ENCODE results near the gene CNOT3. TPM values are rescaled to one million over a fixed set of nuclear protein-coding genes. Genes with fewer than 3 reads are reported as not detected.

Gene CNOT3
- total RNA-seq, 2 donors from 2014 or later, result 44.5 to 45.4 TPM

GRCh38 chr19:54106716-54107115, 30.8 kb upstream of the CNOT3 start:
- H3K4me1 Mint-ChIP-seq, result peaks cover 21% of the 10 kb centered on the region
- peaks cover 8% of the 10 kb centered on the region for H3K36me3 Mint-ChIP-seq (ENCODE audit: low read depth)
- no peak for ATAC-seq
- H3K27ac Mint-ChIP-seq, result no peak overlapping the region
- no peak overlapping the region for H3K4me3 Mint-ChIP-seq
- H3K27me3 Mint-ChIP-seq, result no peaks in the 10 kb centered on the region
- DNase-seq, result no peak
- no peaks in the 10 kb centered on the region for H3K9me3 ChIP-seq (ENCODE audit: control insufficient read depth, low read length, poor library complexity, severe bottlenecking)

GRCh38 chr19:54107876-54108490, 29.6 kb upstream of the CNOT3 start:
- DNase-seq (no peak), ATAC-seq (no peak)
- no peaks in the 10 kb centered on the region for H3K9me3 ChIP-seq (ENCODE audit: control insufficient read depth, low read length, poor library complexity, severe bottlenecking)
- Mint-ChIP-seq H3K36me3 (ENCODE audit: low read depth) (peaks cover 8% of the 10 kb centered on the region), H3K4me1 (peaks cover 15% of the 10 kb centered on the region), H3K27ac (peak overlapping the region; percentile 66), H3K27me3 (no peaks in the 10 kb centered on the region), H3K4me3 (peak overlapping the region; percentile 63)

- no peak for DNase-seq
- no peak overlapping the region for H3K27ac Mint-ChIP-seq
Observed at GRCh38 chr19:54108496-54108895, 29.1 kb upstream of the CNOT3 start.

GRCh38 chr19:54109651-54110050, 27.9 kb upstream of the CNOT3 start:
- Mint-ChIP-seq H3K4me1 (peaks cover 17% of the 10 kb centered on the region), H3K36me3 (ENCODE audit: low read depth) (peaks cover 8% of the 10 kb centered on the region), H3K27ac (no peak overlapping the region), H3K27me3 (no peaks in the 10 kb centered on the region), H3K4me3 (no peak overlapping the region)
- H3K9me3 ChIP-seq (ENCODE audit: control insufficient read depth, low read length, poor library complexity, severe bottlenecking), result no peaks in the 10 kb centered on the region
- ATAC-seq (no peak), DNase-seq (no peak)

More at GRCh38 chr19:54108496-54108895, 29.1 kb upstream of the CNOT3 start:
- Mint-ChIP-seq H3K27me3 (no peaks in the 10 kb centered on the region), H3K4me1 (peaks cover 10% of the 10 kb centered on the region), H3K4me3 (no peak overlapping the region), H3K36me3 (ENCODE audit: low read depth) (peaks cover 8% of the 10 kb centered on the region)
- ATAC-seq, result no peak
- H3K9me3 ChIP-seq (ENCODE audit: control insufficient read depth, low read length, poor library complexity, severe bottlenecking), result no peaks in the 10 kb centered on the region

GRCh38 chr19:54114340-54115108, 23.0 kb upstream of the CNOT3 start:
- peak overlapping the region; percentile 96 for H3K27ac Mint-ChIP-seq
- DNase-seq (peak in 2 of 3 donors; percentile 30 to 40), ATAC-seq (peak; percentile 24)
- H3K9me3 ChIP-seq (ENCODE audit: control insufficient read depth, low read length, poor library complexity, severe bottlenecking), result no peaks in the 10 kb centered on the region
- peaks cover 27% of the 10 kb centered on the region for H3K4me1 Mint-ChIP-seq
- H3K36me3 Mint-ChIP-seq (ENCODE audit: low read depth), result peaks cover 4% of the 10 kb centered on the region
- H3K27me3 Mint-ChIP-seq, result no peaks in the 10 kb centered on the region
- H3K4me3 Mint-ChIP-seq, result peak overlapping the region; percentile 97

DNA sequence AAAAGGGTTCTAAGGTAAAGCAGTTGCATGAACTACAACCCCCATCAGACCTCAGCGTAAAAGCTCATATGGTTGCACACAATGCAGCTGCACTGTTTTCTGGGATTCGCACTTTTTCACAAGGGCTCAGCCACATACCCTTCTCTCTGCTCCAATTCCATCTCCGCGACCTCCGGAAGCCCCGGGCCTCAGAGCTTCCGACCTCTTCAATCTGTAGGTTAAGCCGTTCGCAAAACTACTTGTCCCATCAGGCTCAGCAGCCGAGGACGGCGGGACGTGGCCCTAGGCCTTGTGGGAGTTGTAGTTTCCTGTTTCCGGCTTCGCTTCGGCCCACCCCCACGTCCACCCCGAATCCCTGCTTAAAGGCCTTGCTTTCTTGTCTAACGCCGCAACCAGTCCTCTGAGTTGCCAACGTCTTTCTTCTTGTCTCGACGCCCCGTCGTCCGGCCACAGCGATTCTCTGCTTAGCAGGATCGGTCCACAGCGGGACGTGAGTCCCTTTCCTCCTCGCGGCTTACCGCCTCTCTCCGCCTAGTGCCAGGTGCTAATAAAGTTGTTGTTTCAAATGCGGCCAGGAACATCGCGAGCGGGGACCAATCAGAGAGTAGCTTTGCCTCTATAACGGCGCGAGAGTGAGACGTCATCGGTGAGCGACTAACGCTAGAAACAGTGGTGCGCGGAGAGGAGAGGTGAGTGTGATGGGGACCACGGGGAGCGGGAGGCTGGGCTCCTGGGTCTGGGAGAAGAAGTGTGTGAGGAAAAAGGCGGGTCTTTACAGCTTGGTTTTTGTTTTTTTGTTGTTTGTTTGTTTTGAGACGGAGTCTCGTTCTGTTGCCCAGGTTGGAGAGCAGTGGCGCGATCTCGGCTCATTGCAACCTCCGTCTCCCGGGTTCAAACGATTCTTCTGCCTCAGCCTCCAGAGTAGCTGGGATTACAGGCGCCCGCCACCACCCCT, 22.2 kb upstream of the CNOT3 start, which contains the start of the genes PRPF31 and TFPT:
PRPF31 (plus strand) TSS at position 646 of the 955 bp plus-strand sequence. CDS start 2,525 bp downstream, outside the sequence.
TFPT (minus strand) TSS at position 549 of the 955 bp plus-strand sequence; CDS start at position 161, 388 bp downstream.
- H3K4me3 Mint-ChIP-seq, result peak within 1 kb of the TSS; percentile 97
- peaks cover 4% of the 10 kb centered on the region for H3K36me3 Mint-ChIP-seq (ENCODE audit: low read depth)
- DNase-seq (peak; percentile 77 to 88 (median 83)), ATAC-seq (peak; percentile 92)
- no peaks in the 10 kb centered on the region for H3K9me3 ChIP-seq (ENCODE audit: control insufficient read depth, low read length, poor library complexity, severe bottlenecking)
- H3K27me3 Mint-ChIP-seq, result no peaks in the 10 kb centered on the region
- peaks cover 30% of the 10 kb centered on the region for H3K4me1 Mint-ChIP-seq
- peak within 1 kb of the TSS; percentile 96 for H3K27ac Mint-ChIP-seq

DNA sequence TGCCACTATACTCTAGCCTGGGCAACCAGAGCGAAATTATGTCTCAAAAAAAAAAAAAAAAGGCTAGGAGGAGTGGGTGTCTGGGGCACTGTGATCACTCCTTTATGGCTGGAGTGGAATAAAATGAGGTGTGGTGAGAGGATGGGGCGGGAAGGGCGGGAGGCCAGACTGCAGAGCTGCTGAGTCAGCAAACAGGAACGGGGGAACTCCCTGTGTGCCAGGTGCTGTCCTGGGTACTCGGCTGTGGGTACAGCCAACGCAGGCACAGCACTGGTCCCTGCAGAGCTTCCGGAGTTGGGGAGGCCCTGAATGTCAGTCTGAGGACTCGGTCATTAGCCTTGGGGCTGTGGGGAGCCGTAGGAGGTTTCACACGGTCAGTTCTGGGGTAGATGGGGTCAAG, 16.3 kb upstream of the CNOT3 start:
- no peak for ATAC-seq
- H3K4me3 Mint-ChIP-seq, result no peak overlapping the region
- H3K27me3 Mint-ChIP-seq, result no peaks in the 10 kb centered on the region
- peaks cover 4% of the 10 kb centered on the region for H3K36me3 Mint-ChIP-seq (ENCODE audit: low read depth)
- no peak overlapping the region for H3K27ac Mint-ChIP-seq
- H3K4me1 Mint-ChIP-seq, result peaks cover 10% of the 10 kb centered on the region
- H3K9me3 ChIP-seq (ENCODE audit: control insufficient read depth, low read length, poor library complexity, severe bottlenecking), result no peaks in the 10 kb centered on the region
- no peak for DNase-seq

DNA sequence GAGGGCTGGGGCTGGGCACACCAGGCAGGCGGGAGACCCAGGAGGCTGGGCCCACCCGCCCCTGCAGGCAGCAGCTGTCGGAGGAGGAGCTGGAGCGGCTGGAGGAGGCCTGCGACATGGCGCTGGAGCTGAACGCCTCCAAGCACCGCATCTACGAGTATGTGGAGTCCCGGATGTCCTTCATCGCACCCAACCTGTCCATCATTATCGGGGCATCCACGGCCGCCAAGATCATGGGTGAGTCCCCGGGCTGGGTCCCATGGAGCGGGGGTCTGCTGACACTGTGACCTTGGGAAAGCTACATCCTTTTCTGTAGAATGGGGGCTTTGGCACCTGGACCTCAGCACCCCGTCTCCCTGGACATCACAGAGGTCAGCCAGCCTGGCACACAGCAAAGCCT, 13.9 kb upstream of the CNOT3 start:
- no peaks in the 10 kb centered on the region for H3K9me3 ChIP-seq (ENCODE audit: control insufficient read depth, low read length, poor library complexity, severe bottlenecking)
- Mint-ChIP-seq H3K4me1 (peaks cover 2% of the 10 kb centered on the region), H3K27ac (no peak overlapping the region), H3K4me3 (no peak overlapping the region), H3K27me3 (no peaks in the 10 kb centered on the region), H3K36me3 (ENCODE audit: low read depth) (peaks cover 4% of the 10 kb centered on the region)
- DNase-seq, result no peak
- no peak for ATAC-seq

DNA sequence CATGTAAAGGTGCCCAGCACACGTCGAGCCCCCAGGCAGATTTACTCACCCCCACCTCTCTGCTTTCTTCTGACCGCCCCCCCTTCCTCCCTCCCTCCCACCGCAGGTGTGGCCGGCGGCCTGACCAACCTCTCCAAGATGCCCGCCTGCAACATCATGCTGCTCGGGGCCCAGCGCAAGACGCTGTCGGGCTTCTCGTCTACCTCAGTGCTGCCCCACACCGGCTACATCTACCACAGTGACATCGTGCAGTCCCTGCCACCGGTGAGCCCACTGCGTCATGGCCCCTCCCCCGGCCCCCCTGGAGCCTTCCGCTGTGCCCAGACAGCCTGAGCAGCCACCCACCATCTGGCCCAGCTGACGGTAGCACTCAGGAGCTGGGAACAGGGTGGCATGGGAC, 13.2 kb upstream of the CNOT3 start:
- peaks cover 4% of the 10 kb centered on the region for H3K36me3 Mint-ChIP-seq (ENCODE audit: low read depth)
- ATAC-seq (no peak), DNase-seq (no peak)
- no peak overlapping the region for H3K27ac Mint-ChIP-seq
- H3K4me1 Mint-ChIP-seq, result peaks cover 2% of the 10 kb centered on the region
- no peaks in the 10 kb centered on the region for H3K9me3 ChIP-seq (ENCODE audit: control insufficient read depth, low read length, poor library complexity, severe bottlenecking)
- H3K4me3 Mint-ChIP-seq, result no peak overlapping the region
- H3K27me3 Mint-ChIP-seq, result no peaks in the 10 kb centered on the region

- H3K4me3 Mint-ChIP-seq, result no peak overlapping the region
- H3K27me3 Mint-ChIP-seq, result no peaks in the 10 kb centered on the region
- DNase-seq, result no peak
- ATAC-seq, result no peak
- no peak overlapping the region for H3K27ac Mint-ChIP-seq
- H3K36me3 Mint-ChIP-seq (ENCODE audit: low read depth), result peaks cover 4% of the 10 kb centered on the region
- no peaks in the 10 kb centered on the region for H3K9me3 ChIP-seq (ENCODE audit: control insufficient read depth, low read length, poor library complexity, severe bottlenecking)
- H3K4me1 Mint-ChIP-seq, result no peaks in the 10 kb centered on the region
Observed at GRCh38 chr19:54125713-54126112, 11.8 kb upstream of the CNOT3 start.

- Mint-ChIP-seq H3K27me3 (no peaks in the 10 kb centered on the region), H3K36me3 (ENCODE audit: low read depth) (no peaks in the 10 kb centered on the region)
Observed at GRCh38 chr19:54127688-54128440, 9.7 kb upstream of the CNOT3 start.

GRCh38 chr19:54128441-54128725, 9.2 kb upstream of the CNOT3 start:
- no peak overlapping the region for H3K4me3 Mint-ChIP-seq
- H3K27ac Mint-ChIP-seq, result no peak overlapping the region
- no peaks in the 10 kb centered on the region for H3K4me1 Mint-ChIP-seq

More at GRCh38 chr19:54127688-54128440, 9.7 kb upstream of the CNOT3 start:
- Mint-ChIP-seq H3K4me3 (no peak overlapping the region), H3K4me1 (no peaks in the 10 kb centered on the region), H3K27ac (no peak overlapping the region)
- DNase-seq (no peak), ATAC-seq (no peak)
- H3K9me3 ChIP-seq (ENCODE audit: control insufficient read depth, low read length, poor library complexity, severe bottlenecking), result no peaks in the 10 kb centered on the region

More at GRCh38 chr19:54128441-54128725, 9.2 kb upstream of the CNOT3 start:
- H3K9me3 ChIP-seq (ENCODE audit: control insufficient read depth, low read length, poor library complexity, severe bottlenecking), result no peaks in the 10 kb centered on the region
- no peak for DNase-seq
- Mint-ChIP-seq H3K27me3 (no peaks in the 10 kb centered on the region), H3K36me3 (ENCODE audit: low read depth) (no peaks in the 10 kb centered on the region)
- no peak for ATAC-seq
